HG03558 (cell line): ENCODE results near the gene SI.
"Not testable (repeated sequence)": the region's sequence is repeated elsewhere in the genome, so short reads cannot be mapped to it uniquely, and the experiment has no call there.

Experiments used
- ATAC-seq: cut with Tn5 transposase; IDR thresholded peaks from one replicate; pipeline ENCODE4 v1.9.1; 2021; ENCODE audit warnings: moderate number of reproducible peaks; ENCODE audit not compliant: unreplicated experiment; ENCODE audit errors: extremely low read depth

SI gene

DNA sequence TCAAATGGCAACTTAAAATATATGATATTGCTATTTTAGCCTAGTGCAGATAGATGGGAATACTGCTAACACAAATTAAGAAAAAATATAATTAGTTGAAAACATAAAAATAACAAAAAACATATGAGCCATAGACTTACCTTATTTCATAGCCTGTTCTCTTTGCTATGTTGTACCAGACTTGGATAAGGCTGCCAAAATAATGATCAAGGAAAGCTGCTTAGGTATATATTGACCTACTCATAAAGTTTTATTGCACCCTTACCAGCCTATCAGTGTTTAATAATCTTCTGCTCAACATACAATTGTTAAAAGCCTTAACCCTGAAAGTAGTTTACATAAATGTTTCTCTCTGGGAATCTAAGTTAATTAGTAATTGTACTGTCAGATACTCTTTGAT lies at the start of gene SI:
Gene SI (minus strand): TSS at position 204 of the 400 bp plus-strand sequence. CDS start 2,484 bp downstream, outside the sequence.
- ATAC-seq: no peak

DNA sequence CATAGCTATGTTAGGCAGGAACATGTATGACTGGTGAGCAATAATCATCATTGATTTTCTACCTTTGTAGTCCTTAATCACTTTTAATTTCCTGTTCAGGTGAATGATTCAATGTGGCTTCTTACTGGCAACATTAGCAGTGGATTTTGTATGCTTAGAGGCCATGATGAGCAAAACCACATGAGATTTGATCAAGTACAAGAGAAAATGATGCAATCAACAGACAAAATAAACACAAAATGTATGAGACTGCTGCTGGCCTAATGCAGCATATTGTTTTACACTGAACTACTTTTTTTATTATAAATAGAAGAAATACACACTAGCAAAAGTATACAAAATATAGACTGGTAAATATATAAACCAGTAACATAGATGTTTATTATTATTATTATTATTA lies 47.5 kb upstream of the SI start:
- ATAC-seq: no peak

DNA sequence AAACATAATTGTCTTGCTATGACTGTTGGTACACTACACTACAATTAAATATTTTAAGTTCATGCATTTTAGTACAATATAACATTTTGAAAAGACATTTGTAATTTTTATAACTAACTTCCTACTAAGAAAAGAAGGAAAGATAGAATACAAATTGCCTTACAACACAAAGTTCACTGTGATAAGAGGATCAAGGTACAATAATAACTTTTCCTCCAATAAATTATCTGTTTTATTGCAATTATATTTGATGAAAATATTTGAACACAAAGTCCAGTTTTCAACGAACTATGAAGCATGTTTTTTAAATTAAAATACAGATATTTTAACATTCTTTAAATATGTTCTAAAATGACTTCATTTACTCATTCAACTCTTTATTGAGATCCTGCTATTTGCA lies 33.1 kb upstream of the SI start:
- no peak for ATAC-seq

DNA sequence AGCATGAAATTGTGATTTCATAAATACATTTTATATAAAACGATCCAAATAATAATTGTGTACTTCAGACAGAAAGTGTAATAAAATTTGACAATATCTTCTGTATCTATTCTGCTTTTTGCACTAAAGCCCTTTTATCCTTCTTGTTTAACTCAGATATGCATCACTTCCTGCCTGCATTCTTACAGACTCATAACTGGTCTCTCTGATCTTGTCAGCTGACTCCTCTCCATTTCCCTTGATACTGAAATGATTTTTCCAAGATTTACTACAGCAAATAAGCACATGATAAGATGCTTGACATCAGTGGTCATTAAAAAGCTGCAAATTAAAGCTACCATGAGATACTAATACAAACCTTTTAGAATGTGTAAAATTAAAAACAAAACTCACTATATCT lies 25.3 kb upstream of the SI start:
- ATAC-seq: no peak

DNA sequence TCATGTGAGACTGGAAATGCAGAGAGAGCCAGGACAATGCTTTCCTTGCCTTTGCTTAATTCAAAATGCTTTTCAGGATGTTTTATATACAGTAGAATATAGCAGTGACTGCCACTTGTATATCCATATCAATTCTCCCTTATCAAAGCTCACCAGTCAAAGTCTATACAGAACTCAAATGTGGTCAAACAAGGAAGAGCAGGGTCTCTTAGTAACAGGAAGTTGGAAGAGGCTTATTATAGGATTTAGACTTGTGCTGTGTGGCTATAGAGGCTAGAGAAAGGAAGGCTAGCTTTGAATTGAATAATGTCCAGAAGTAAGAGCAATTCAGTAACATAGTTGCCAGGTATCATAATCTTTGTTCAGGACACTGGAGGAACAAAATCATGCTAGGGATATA lies 4.4 kb upstream of the SI start:
- ATAC-seq: no peak

GRCh38 chr3:165081183-165081582 lies 2.9 kb upstream of the SI start:
- no peak for ATAC-seq

DNA sequence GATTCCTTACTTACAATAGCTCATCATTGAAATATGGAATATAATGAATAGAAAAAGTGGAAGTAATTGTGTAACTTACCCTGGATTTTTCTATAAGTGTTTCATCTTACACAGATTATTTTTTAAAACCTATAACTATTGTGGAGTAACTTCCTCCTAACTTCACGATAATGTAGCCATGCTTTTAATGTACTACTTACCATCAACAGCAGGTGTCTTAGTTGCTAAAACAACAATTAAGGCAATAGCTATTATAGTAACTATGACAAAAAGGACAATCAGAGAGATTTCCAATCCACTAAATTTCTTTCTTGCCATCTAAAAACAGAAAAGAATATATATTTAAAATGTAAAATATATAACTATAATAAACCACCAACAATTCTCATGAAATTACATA lies 2.6 kb downstream of the SI start:
- no peak for ATAC-seq

- ATAC-seq: no peak
Measured at GRCh38 chr3:165070682-165071081, 7.6 kb downstream of the SI start.

DNA sequence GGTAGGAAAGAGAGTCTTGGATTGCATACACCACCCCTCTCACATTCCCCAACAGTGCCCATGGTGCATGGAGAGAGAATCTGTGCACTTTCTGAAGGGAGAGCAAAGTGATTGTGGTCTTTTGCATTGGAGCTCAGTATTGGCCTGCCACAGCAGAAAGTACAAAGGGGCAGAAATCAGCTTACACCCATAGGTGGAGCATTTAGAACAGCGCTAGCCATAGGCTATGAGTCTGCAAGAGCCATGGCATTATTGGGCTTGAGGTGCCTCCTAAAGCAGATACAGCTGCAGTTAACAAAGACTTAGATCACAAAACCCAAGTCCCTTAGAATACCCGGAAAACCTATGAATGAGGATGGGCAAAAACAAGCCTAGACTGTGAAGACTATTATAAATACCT lies 21.8 kb downstream of the SI start:
- no peak for ATAC-seq

- ATAC-seq: no peak
Measured at GRCh38 chr3:165040186-165040585, 38.1 kb downstream of the SI start.

GRCh38 chr3:165011557-165011956 lies 66.7 kb downstream of the SI start:
- ATAC-seq: no peak

DNA sequence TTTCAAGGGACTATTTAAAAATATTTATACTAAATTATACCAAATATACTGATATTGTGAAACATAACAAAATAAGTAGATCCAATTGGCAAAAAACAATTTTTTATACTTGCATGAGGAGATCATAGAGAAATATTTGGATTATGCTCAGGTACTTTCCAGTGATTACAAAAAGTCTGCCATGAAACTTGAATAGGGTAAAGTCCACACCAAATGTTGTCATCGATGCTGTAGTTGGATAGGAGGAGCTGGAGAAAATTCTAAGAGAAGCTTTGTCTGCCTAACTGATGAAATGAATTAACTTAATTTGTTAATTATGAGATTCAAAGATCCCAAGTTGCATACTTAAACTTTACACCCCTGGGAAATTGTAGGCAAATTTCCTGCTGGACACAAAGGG lies 93.3 kb downstream of the SI start:
- ATAC-seq: no peak

- no peak for ATAC-seq
Measured at GRCh38 chr3:164962610-164963009, 115.7 kb downstream of the SI start.

- no peak for ATAC-seq
Measured at GRCh38 chr3:164952966-164953365, 125.3 kb downstream of the SI start.

GRCh38 chr3:164951403-164951802 lies 126.9 kb downstream of the SI start:
- not testable (repeated sequence) for ATAC-seq

- ATAC-seq: no peak
Measured at GRCh38 chr3:164940745-164941144, 137.6 kb downstream of the SI start.

- ATAC-seq: no peak
Measured at GRCh38 chr3:164929642-164930041, 148.7 kb downstream of the SI start.
